HG02938 (cell line): ENCODE data around the gene PRSS56.

ENCODE experiments used
- ATAC-seq: cut with Tn5 transposase; IDR thresholded peaks from one replicate; pipeline ENCODE4 v1.9.1; 2021; ENCODE audit warnings: mild to moderate bottlenecking, moderate library complexity; ENCODE audit not compliant: unreplicated experiment

The PRSS56 gene

GRCh38 chr2:232501794-232502390 is 18.3 kb upstream of the PRSS56 start:
- ATAC-seq, result no peak

GRCh38 chr2:232502511-232502910 is 17.7 kb upstream of the PRSS56 start:
- ATAC-seq, result no peak

- no peak for ATAC-seq
Observed at GRCh38 chr2:232502911-232503808, 17.0 kb upstream of the PRSS56 start.

GRCh38 chr2:232503809-232504323 is 16.3 kb upstream of the PRSS56 start:
- ATAC-seq, result no peak

GRCh38 chr2:232504438-232504837 is 15.8 kb upstream of the PRSS56 start:
- no peak for ATAC-seq

GRCh38 chr2:232505856-232506255 is 14.3 kb upstream of the PRSS56 start:
- ATAC-seq, result no peak

- ATAC-seq, result no peak
Observed at GRCh38 chr2:232506709-232507108, 13.5 kb upstream of the PRSS56 start.

- ATAC-seq, result no peak
Observed at GRCh38 chr2:232508251-232508650, 11.9 kb upstream of the PRSS56 start.

GRCh38 chr2:232511336-232511890 is 8.8 kb upstream of the PRSS56 start:
- ATAC-seq, result no peak

- no peak for ATAC-seq
Observed at GRCh38 chr2:232512602-232513001, 7.6 kb upstream of the PRSS56 start.

- ATAC-seq, result no peak
Observed at GRCh38 chr2:232513353-232513752, 6.8 kb upstream of the PRSS56 start.

GRCh38 chr2:232515639-232516038 is 4.5 kb upstream of the PRSS56 start:
- no peak for ATAC-seq

GRCh38 chr2:232516551-232516950 is 3.6 kb upstream of the PRSS56 start:
- ATAC-seq, result no peak

GRCh38 chr2:232518844-232519243 is 1.3 kb upstream of the PRSS56 start:
- no peak for ATAC-seq

GRCh38 chr2:232520489-232520888 is 301 bp downstream of the PRSS56 start:
- ATAC-seq, result no peak

- no peak for ATAC-seq
Observed at GRCh38 chr2:232521098-232521497, 910 bp downstream of the PRSS56 start.

- ATAC-seq, result no peak
Observed at GRCh38 chr2:232521959-232522622, 1.9 kb downstream of the PRSS56 start.

- ATAC-seq, result no peak
Observed at GRCh38 chr2:232522623-232523401, 2.6 kb downstream of the PRSS56 start.

- ATAC-seq, result no peak
Observed at GRCh38 chr2:232523402-232523681, 3.2 kb downstream of the PRSS56 start.

- ATAC-seq, result no peak
Observed at GRCh38 chr2:232523682-232524597, 3.8 kb downstream of the PRSS56 start.
